OCI-M2 (cell line): ENCODE data around the gene DROSHA.

Experiments
- DNase-seq: peaks from one replicate; lab custom pipeline; 2025; ENCODE audit not compliant: unreplicated experiment; lab: John Stamatoyannopoulos, UW

DROSHA gene

DNA sequence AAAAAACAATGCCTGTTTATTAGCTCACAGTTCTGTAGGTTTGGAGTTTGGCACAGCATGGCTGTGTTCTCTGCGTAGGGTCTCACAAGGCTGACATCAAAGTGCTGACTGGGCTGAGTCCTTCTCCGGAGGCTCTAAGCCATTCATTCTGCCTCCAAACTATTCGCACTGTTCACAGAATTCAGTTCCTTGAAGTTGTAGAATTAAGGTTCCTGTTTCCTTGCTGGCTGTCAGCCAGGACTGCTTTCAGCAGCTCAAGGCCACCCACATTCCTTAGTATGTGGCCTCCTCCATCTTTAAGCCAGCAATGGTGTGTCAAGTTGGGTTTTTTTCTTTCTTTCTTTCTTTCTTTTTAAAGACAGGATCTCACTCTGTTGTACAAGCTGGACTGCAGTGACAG lies 176.6 kb downstream of the DROSHA start:
- DNase-seq, result no peak
